Prostate gland (tissue), 2 donors: ENCODE measurements around the gene SPECC1. TPM values are rescaled to one million over a fixed set of nuclear protein-coding genes. Genes with fewer than 3 reads are reported as not detected.
"Not testable (repeated sequence)": the region's sequence is repeated elsewhere in the genome, so short reads cannot be mapped to it uniquely, and the experiment has no call there.

Source experiments
- DNase-seq: peaks from one replicate; pipeline ENCODE4 v3.0.0-alpha.2; 2019; ENCODE audit warnings: low spot score
- H3K27ac ChIP-seq, 2 donors: fragments of 200-600 bp; sonication (generic); 2 replicates each; pipeline ENCODE4 v1.5.1; 2017 to 2019
- H3K27me3 ChIP-seq: fragments of 200-600 bp; sonication (generic); replicated peaks from 2 replicates; pipeline ENCODE4 v1.5.1; 2019; ENCODE audit not compliant: insufficient read depth
- H3K36me3 ChIP-seq, 2 donors: fragments of 200-600 bp; sonication (generic); 1 replicate in 1 of 2; 2 replicates in 1 of 2; pipeline versions ENCODE4 v1.5.1 to v1.8.1; 2017 to 2019
- H3K4me1 ChIP-seq: fragments of 200-600 bp; sonication (generic); replicated peaks from 2 replicates; pipeline ENCODE4 v1.5.1; 2019
- H3K4me3 ChIP-seq, 2 donors: fragments of 200-600 bp; sonication (generic); 2 replicates each; pipeline ENCODE4 v1.5.1; 2017 to 2019
- H3K9me3 ChIP-seq: fragments of 200-600 bp; sonication (generic); 2 replicates; pipeline ENCODE4 v1.5.1; 2017
- POLR2A ChIP-seq: fragments of 450-650 bp; IDR thresholded peaks from one replicate; pipeline ENCODE4 v1.6.1; 2016; ENCODE audit warnings: antibody characterized with exemption, mild to moderate bottlenecking
- POLR2AphosphoS5 ChIP-seq: sonication (generic); formaldehyde crosslinking; IDR thresholded peaks from one replicate; pipeline ENCODE4 v1.6.1; 2017; ENCODE audit warnings: antibody characterized with exemption
- WGBS: methylation state at CpG from one replicate; pipeline ENCODE4 v1.1.5; 2018; 5-methylcytosine and 5-hydroxymethylcytosine counted together
- intact Hi-C: fragments of 100-400 bp; cut with DNase I; formaldehyde crosslinking; loops from one replicate; pipeline ENCODE4 v1.14.2; 2022
- total RNA-seq, 2 donors: library from RNA; depleted of rRNA; stranded (reverse); fragments of >200 nt; gene quantifications; one replicate each; pipeline ENCODE4 v1.1.0, GENCODE V29; 2016
- TF ChIP-seq, protein P1 (sequence below), 4 experiments: fragments of 200-600 bp in 2 of 4; fragments of 450-650 bp in 2 of 4; sonication (generic) in 2 of 4; IDR thresholded peaks; 1 replicate in 3 of 4; 2 replicates in 1 of 4; pipeline ENCODE4 v1.5.1; 2016 to 2019; ENCODE audit warnings: antibody characterized with exemption in 4 of 4, mild to moderate bottlenecking in 2 of 4, moderate library complexity in 2 of 4

The SPECC1 gene
- total RNA-seq, 2 donors from 2014 or later = 29.7 to 85.5 TPM

DNA sequence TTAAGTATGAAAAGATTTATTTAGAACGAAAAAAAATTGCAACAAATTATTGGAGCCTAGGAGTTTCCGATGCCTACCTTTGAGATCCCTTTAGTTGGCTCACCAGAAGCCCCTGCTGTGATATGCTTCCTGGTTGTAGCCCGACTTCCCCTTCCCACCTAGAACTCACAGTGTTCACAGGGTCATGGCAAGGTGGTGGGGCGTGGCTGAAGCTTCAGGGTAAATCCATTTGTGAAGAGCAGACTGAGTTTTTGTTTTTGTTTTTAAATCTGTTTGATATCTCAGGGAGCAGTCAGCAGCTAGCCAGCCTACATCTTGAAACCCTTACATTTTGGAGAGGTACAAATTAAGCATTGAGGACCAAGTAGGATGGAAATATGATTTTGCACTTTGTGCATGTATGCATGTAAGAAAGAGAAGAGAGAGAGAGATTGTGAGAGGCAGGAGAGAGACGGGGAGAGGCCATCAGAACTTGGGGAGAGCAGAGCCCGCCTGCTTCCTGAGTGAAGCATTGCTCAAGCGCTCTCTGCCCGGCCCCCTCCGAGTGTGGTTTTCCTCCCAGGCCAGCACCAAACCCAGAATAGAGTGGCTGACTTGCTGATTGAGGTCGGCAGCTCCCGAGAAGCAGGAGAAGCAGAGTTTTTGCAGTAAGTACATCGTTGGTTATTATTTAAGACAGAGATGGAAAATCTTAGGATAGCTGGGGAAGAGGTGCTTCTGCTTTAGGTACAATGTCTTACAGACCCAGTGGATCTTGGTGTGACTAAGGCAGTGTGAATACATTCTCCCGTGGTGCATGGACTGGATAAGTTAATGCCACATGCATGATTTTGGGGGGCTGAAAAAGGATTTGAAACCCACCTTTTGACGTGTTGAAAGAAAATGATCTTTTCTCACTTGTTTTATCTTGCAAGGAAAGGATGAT, 64.2 kb downstream of the SPECC1 start:
- H3K4me1 ChIP-seq = no peaks in the 10 kb centered on the region
- no peaks in the 10 kb centered on the region for H3K27me3 ChIP-seq
- intact Hi-C loops = no loop called here
- no peaks in the 10 kb centered on the region for H3K36me3 ChIP-seq
- H3K9me3 ChIP-seq = no peaks in the 10 kb centered on the region
- 63% methylated on average over 14 of the region's 14 CpGs for WGBS
- H3K27ac ChIP-seq = no peak overlapping the region
- TF ChIP-seq, protein P1, sequence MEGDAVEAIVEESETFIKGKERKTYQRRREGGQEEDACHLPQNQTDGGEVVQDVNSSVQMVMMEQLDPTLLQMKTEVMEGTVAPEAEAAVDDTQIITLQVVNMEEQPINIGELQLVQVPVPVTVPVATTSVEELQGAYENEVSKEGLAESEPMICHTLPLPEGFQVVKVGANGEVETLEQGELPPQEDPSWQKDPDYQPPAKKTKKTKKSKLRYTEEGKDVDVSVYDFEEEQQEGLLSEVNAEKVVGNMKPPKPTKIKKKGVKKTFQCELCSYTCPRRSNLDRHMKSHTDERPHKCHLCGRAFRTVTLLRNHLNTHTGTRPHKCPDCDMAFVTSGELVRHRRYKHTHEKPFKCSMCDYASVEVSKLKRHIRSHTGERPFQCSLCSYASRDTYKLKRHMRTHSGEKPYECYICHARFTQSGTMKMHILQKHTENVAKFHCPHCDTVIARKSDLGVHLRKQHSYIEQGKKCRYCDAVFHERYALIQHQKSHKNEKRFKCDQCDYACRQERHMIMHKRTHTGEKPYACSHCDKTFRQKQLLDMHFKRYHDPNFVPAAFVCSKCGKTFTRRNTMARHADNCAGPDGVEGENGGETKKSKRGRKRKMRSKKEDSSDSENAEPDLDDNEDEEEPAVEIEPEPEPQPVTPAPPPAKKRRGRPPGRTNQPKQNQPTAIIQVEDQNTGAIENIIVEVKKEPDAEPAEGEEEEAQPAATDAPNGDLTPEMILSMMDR (IDR thresholded peaks at IDR 0.05) = no peak
- no peak for TF ChIP-seq POLR2A
- no peak overlapping the region for H3K4me3 ChIP-seq
- no peak for DNase-seq

DNA sequence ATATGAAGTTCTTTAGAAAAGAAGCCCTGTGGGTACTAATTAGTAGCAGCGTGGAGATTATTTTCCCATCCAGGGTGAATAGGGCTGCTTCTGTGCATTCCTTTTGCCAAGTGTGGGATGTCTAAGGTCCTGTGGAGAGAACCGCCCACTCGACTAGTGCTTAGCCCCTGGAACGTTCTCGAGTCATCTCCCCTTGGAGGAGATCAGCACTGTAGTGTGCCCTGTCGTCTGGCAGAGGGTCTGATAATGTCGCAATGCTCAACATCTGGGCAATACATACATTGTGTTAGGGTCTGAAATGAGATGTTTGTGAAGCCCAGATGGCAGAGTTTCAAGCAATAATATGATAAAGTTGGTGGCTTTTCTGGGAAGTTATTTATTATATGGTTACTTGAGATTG, 64.8 kb downstream of the SPECC1 start:
- Histone ChIP-seq H3K36me3 (no peaks in the 10 kb centered on the region), H3K27ac (no peak overlapping the region), H3K27me3 (no peaks in the 10 kb centered on the region), H3K4me3 (no peak overlapping the region), H3K4me1 (no peaks in the 10 kb centered on the region), H3K9me3 (no peaks in the 10 kb centered on the region)
- TF ChIP-seq, protein P1 (IDR thresholded peaks at IDR 0.05) = no peak
- TF ChIP-seq POLR2AphosphoS5 (no peak), POLR2A (no peak)
- 64% methylated on average over 7 of the region's 7 CpGs for WGBS
- DNase-seq = no peak
- intact Hi-C loops = no loop called here

DNA sequence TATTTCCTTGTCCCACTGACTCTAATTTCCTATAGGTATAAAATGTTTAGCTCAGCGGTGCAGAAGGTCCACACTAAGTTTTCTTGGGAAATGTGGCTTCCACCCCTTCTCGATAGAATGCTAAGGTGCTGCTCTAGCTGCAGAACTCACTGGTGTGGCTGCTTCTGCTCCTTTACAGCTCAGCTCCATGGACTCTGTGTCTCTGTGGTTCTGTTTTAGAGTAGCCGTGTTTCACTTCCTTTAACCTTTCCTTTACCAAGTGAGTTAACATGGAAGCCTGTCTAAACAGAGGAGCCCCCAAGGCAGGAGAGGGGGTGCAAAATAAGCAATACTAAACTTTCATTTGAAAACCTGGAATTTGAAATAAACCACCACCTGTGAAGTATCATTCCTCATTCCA, 65.3 kb downstream of the SPECC1 start:
- no peaks in the 10 kb centered on the region for H3K27me3 ChIP-seq
- H3K4me1 ChIP-seq = no peaks in the 10 kb centered on the region
- TF ChIP-seq, protein P1 (IDR thresholded peaks at IDR 0.05) = no peak
- no peak for TF ChIP-seq POLR2A
- TF ChIP-seq POLR2AphosphoS5 = no peak
- DNase-seq = no peak
- 82% methylated on average over 3 of the region's 3 CpGs for WGBS
- no peak overlapping the region for H3K4me3 ChIP-seq
- intact Hi-C loops = no loop called here
- no peaks in the 10 kb centered on the region for H3K9me3 ChIP-seq
- no peaks in the 10 kb centered on the region for H3K36me3 ChIP-seq
- H3K27ac ChIP-seq = no peak overlapping the region

DNA sequence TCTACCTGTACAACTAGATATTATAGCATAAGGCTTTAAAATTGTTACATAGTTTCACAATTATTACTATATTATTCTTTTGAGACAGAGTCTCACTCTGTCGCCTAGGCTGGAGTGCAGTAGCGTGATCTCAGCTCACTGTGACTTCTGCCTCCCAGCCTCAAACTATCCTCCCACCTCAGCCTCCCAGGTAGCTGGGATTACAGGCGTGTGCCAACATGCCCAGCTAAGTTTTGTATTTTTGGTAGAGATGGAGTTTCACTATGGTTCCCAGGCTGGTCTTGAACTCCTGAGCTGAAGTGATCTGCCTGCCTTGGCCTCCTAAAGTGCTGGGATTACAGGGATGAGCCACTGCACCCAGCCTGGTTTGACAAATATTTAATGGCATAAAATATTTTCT, 67.0 kb downstream of the SPECC1 start:
- WGBS = 97% methylated on average over 3 of the region's 3 CpGs
- H3K27ac ChIP-seq, H3K4me1 ChIP-seq, H3K9me3 ChIP-seq, DNase-seq, H3K4me3 ChIP-seq, H3K27me3 ChIP-seq, intact Hi-C loops, H3K36me3 ChIP-seq: not testable (repeated sequence)

DNA sequence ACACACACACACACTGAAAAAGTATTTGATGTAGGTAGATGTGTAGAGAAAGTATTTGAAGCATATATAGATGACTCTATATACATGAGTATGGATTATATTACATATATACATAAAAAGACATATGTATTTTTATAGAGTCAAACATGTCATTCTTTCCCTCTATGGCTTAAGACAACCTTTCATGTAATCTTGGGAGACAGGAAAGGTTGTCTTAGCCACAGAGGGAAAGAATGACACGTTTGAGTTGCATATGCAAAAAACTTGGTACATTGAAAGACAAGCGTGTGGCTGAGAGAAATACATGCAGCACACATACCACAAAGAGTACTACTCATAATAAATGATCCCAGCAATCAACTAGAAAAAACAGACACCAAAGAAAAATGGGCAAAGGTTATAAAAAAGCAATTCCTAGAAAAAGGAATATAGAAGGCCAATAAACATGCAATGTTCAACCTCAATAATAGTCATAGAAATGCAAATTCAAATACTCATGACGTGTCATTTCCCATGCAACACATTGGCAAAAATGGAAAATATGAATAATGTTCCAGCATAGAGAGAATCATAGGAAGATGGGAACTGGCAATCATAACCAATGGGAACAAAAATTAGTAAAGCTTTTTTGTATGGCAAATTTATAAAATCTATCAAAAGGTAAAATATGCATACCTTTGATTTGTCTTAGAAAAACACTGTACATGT, 69.0 kb downstream of the SPECC1 start:
- intact Hi-C loops = no loop called here
- no peaks in the 10 kb centered on the region for H3K27me3 ChIP-seq
- H3K4me1 ChIP-seq = no peaks in the 10 kb centered on the region
- no peak overlapping the region for H3K27ac ChIP-seq
- no peaks in the 10 kb centered on the region for H3K9me3 ChIP-seq
- H3K4me3 ChIP-seq = no peak overlapping the region
- DNase-seq = no peak
- 84% methylated on average over 3 of the region's 3 CpGs for WGBS
- H3K36me3 ChIP-seq = no peaks in the 10 kb centered on the region
- TF ChIP-seq POLR2A = no peak
- TF ChIP-seq, protein P1 (IDR thresholded peaks at IDR 0.05) = no peak
- TF ChIP-seq POLR2AphosphoS5 = no peak
